ENCODE measurements around the gene ASTN2. TPM values are rescaled to one million over a fixed set of nuclear protein-coding genes. Genes with fewer than 3 reads are reported as not detected.

The ASTN2 gene
- total and polyA plus RNA-seq, 7 experiments from 2014 or later = 2.2 to 5.3 (median 4.0) TPM

DNA sequence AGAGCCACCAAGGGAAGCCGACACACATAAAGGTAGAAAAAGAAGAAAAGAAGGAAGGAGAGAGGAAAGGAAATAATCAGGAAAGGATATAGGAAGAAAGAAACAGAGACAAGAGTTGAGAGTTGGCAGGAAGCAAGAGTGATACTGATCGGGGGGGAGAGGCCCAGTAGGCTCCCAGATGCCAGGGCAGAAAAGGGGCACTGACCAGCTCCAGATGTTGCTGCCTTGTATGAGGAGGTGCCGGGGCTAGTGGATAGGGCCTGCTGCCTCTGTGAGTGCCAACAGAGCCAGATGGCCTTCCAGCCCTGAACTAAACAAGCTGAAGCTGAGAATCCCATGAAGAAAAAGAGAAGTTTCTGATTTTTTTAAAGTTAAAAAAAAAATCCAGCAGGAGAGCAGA lies 809.8 kb downstream of the ASTN2 start:
- ChIA-PET POLR2A (no interaction called here), CTCF (no interaction called here)
- peaks cover 0 to 59% (median 39%) of the 10 kb centered on the region in 5 donors for H3K36me3 Mint-ChIP-seq
- DNase-seq = no peak
- H3K4me1 Mint-ChIP-seq = no peaks in the 10 kb centered on the region
- Histone ChIP-seq H3K27ac (ENCODE audit: low read depth, low read length) (no peak overlapping the region), H3K4me1 (ENCODE audit: control insufficient read depth in 2 of 2, insufficient read depth in 2 of 2, low read length in 2 of 2) (no peaks in the 10 kb centered on the region), H3K36me3 (ENCODE audit: control insufficient read depth in 2 of 3, insufficient read depth in 3 of 3, low read length in 3 of 3) (peaks cover 0 to 5% (median 0%) of the 10 kb centered on the region in 3 experiments), H3K27me3 (ENCODE audit: control insufficient read depth in 2 of 2, insufficient read depth in 2 of 2, low read length in 2 of 2) (no peaks in the 10 kb centered on the region), H3K4me3 (ENCODE audit: low read length) (no peak overlapping the region), H3K9me3 (ENCODE audit: control insufficient read depth in 2 of 3, low read length in 3 of 3) (no peaks in the 10 kb centered on the region)
- intact Hi-C loops (cut with micrococcal nuclease) = no loop called here
- ATAC-seq = no peak
- H3K27ac Mint-ChIP-seq = no peak overlapping the region
- peak overlapping the region in 1 of 10 donors; percentile 15 for H3K4me3 Mint-ChIP-seq
- H3K27me3 Mint-ChIP-seq = no peaks in the 10 kb centered on the region
- H3K9me3 Mint-ChIP-seq = peaks cover 0 to 5% (median 0%) of the 10 kb centered on the region in 11 donors

DNA sequence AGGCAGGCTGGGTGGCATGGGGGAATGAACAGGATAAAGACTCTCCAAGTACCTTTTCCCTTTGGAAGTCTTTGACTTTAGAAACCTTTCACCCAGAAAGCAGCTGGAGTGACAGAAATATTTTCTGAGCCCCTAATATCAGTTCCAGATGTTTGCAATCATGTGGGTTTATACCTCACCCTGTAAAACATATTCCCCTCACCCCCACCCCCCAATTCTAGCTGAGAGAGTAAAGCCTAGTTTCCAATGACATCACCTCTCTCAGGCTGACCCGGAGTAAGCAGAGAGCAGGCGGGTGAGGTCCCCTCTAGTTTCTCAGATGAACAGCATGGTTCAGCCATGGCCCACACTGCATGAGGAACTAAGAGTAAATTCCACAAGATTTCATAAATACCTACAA lies 810.6 kb downstream of the ASTN2 start:
- DNase-seq (no peak), ATAC-seq (no peak)
- no peak overlapping the region for H3K4me3 ChIP-seq (ENCODE audit: low read length)
- no peaks in the 10 kb centered on the region for H3K9me3 ChIP-seq (ENCODE audit: control insufficient read depth in 2 of 3, low read length in 3 of 3)
- Mint-ChIP-seq H3K27me3 (no peaks in the 10 kb centered on the region), H3K27ac (no peak overlapping the region), H3K9me3 (peaks cover 0 to 3% (median 0%) of the 10 kb centered on the region in 11 donors), H3K36me3 (peaks cover 0 to 62% (median 39%) of the 10 kb centered on the region in 5 donors), H3K4me3 (no peak overlapping the region), H3K4me1 (no peaks in the 10 kb centered on the region)
- no peak overlapping the region for H3K27ac ChIP-seq (ENCODE audit: low read depth, low read length)
- CTCF ChIA-PET = no interaction called here
- intact Hi-C loops (cut with micrococcal nuclease) = no loop called here
- H3K36me3 ChIP-seq (ENCODE audit: control insufficient read depth in 2 of 3, insufficient read depth in 3 of 3, low read length in 3 of 3) = peaks cover 0 to 5% (median 0%) of the 10 kb centered on the region in 3 experiments
- no peaks in the 10 kb centered on the region for H3K4me1 ChIP-seq (ENCODE audit: control insufficient read depth in 2 of 2, insufficient read depth in 2 of 2, low read length in 2 of 2)
- POLR2A ChIA-PET = no interaction called here
- no peaks in the 10 kb centered on the region for H3K27me3 ChIP-seq (ENCODE audit: control insufficient read depth in 2 of 2, insufficient read depth in 2 of 2, low read length in 2 of 2)

DNA sequence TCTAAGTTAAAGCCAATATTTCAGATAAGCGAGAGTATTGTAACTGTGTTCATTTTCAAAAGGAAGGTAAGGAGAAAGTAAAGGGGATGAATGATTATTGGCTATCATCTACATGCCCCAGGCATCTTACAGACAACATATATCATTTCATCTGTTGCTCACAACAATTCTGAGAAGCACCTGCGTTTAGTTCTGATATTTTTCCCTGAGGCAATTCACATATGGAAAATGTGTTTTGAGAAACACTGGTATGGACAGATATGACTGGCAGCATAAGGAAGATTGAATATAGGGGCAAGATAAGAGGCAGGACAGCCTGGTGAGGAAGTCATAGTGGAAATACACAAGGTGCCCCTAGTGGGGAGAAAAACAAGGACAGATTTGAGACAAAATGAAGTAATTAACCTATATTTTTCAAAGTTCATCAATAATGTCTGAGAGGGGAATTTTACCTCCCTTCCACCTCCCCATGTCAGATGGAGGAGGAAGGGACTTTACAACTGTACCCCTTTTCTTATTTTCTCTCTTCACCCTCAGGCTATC lies 815.4 kb downstream of the ASTN2 start:
- intact Hi-C loops (cut with micrococcal nuclease) = no loop called here
- Mint-ChIP-seq H3K4me3 (no peak overlapping the region), H3K36me3 (peaks cover 0 to 38% (median 21%) of the 10 kb centered on the region in 5 donors), H3K27ac (no peak overlapping the region), H3K27me3 (no peaks in the 10 kb centered on the region), H3K4me1 (no peaks in the 10 kb centered on the region), H3K9me3 (peaks cover 0 to 2% (median 0%) of the 10 kb centered on the region in 11 donors)
- DNase-seq (no peak), ATAC-seq (no peak)
- Histone ChIP-seq H3K4me3 (ENCODE audit: low read length) (no peak overlapping the region), H3K27ac (ENCODE audit: low read depth, low read length) (no peak overlapping the region), H3K4me1 (ENCODE audit: control insufficient read depth in 2 of 2, insufficient read depth in 2 of 2, low read length in 2 of 2) (no peaks in the 10 kb centered on the region), H3K27me3 (ENCODE audit: control insufficient read depth in 2 of 2, insufficient read depth in 2 of 2, low read length in 2 of 2) (no peaks in the 10 kb centered on the region), H3K36me3 (ENCODE audit: control insufficient read depth in 2 of 3, insufficient read depth in 3 of 3, low read length in 3 of 3) (no peaks in the 10 kb centered on the region), H3K9me3 (ENCODE audit: control insufficient read depth in 2 of 3, low read length in 3 of 3) (no peaks in the 10 kb centered on the region)
- ChIA-PET CTCF (no interaction called here), POLR2A (no interaction called here)

DNA sequence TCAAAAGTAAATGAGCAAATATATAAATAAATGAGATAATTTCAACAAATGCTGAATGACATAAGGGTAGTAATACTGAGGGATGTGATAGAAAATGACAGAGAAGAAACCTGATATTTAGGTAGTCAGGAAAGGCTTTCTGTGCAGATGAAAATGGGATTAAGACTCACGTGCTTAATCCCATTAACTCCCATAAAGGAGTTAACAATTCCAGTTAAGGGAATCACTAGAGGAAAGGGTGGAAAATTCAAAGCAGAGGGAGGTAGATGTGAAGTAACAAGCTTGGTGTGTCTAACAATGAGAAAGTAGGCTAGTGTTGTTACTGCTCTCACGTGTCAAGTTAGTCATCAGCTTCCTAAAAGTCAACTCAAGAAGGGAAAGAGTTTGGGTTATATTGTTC lies 818.2 kb downstream of the ASTN2 start:
- Histone ChIP-seq H3K4me1 (ENCODE audit: control insufficient read depth in 2 of 2, insufficient read depth in 2 of 2, low read length in 2 of 2) (no peaks in the 10 kb centered on the region), H3K4me3 (ENCODE audit: low read length) (no peak overlapping the region), H3K27ac (ENCODE audit: low read depth, low read length) (no peak overlapping the region), H3K27me3 (ENCODE audit: control insufficient read depth in 2 of 2, insufficient read depth in 2 of 2, low read length in 2 of 2) (no peaks in the 10 kb centered on the region), H3K9me3 (ENCODE audit: control insufficient read depth in 2 of 3, low read length in 3 of 3) (no peaks in the 10 kb centered on the region), H3K36me3 (ENCODE audit: control insufficient read depth in 2 of 3, insufficient read depth in 3 of 3, low read length in 3 of 3) (no peaks in the 10 kb centered on the region)
- no peak for ATAC-seq
- Mint-ChIP-seq H3K27ac (no peak overlapping the region), H3K4me3 (no peak overlapping the region), H3K4me1 (no peaks in the 10 kb centered on the region), H3K36me3 (peaks cover 0 to 43% (median 24%) of the 10 kb centered on the region in 5 donors), H3K9me3 (no peaks in the 10 kb centered on the region), H3K27me3 (no peaks in the 10 kb centered on the region)
- intact Hi-C loops (cut with micrococcal nuclease) = no loop called here
- POLR2A ChIA-PET = no interaction called here
- DNase-seq = no peak
- CTCF ChIA-PET = no interaction called here

DNA sequence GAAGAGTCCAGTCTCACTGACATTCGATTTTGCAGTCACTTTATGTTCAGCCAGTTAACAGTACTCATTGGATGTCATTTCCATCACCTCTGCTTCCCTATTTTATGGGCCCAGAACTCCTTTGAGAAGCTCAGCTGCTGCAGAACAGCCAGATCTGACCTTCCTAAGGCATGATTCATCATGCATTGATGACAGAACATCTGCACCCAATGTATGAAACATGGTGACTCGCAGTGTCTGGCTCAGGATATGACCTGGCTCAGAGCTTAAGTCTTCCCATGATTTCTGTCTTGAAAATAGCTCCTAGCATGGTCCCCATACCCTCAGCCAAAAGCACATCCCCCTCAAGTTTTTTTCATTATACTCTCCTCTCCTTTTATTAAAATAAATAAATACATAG lies 820.3 kb downstream of the ASTN2 start:
- Mint-ChIP-seq H3K4me3 (no peak overlapping the region), H3K27me3 (no peaks in the 10 kb centered on the region), H3K4me1 (no peaks in the 10 kb centered on the region), H3K9me3 (peaks cover 0 to 4% (median 2%) of the 10 kb centered on the region in 11 donors), H3K36me3 (peaks cover 0 to 38% (median 25%) of the 10 kb centered on the region in 5 donors), H3K27ac (no peak overlapping the region)
- intact Hi-C loops (cut with micrococcal nuclease) = no loop called here
- ChIA-PET CTCF (no interaction called here), POLR2A (no interaction called here)
- H3K27ac ChIP-seq (ENCODE audit: low read depth, low read length) = no peak overlapping the region
- H3K36me3 ChIP-seq (ENCODE audit: control insufficient read depth in 2 of 3, insufficient read depth in 3 of 3, low read length in 3 of 3) = no peaks in the 10 kb centered on the region
- ATAC-seq (no peak), DNase-seq (no peak)
- no peaks in the 10 kb centered on the region for H3K4me1 ChIP-seq (ENCODE audit: control insufficient read depth in 2 of 2, insufficient read depth in 2 of 2, low read length in 2 of 2)
- peaks cover 0 to under 1% (median under 1%) of the 10 kb centered on the region in 3 experiments for H3K9me3 ChIP-seq (ENCODE audit: control insufficient read depth in 2 of 3, low read length in 3 of 3)
- no peaks in the 10 kb centered on the region for H3K27me3 ChIP-seq (ENCODE audit: control insufficient read depth in 2 of 2, insufficient read depth in 2 of 2, low read length in 2 of 2)
- no peak overlapping the region for H3K4me3 ChIP-seq (ENCODE audit: low read length)

DNA sequence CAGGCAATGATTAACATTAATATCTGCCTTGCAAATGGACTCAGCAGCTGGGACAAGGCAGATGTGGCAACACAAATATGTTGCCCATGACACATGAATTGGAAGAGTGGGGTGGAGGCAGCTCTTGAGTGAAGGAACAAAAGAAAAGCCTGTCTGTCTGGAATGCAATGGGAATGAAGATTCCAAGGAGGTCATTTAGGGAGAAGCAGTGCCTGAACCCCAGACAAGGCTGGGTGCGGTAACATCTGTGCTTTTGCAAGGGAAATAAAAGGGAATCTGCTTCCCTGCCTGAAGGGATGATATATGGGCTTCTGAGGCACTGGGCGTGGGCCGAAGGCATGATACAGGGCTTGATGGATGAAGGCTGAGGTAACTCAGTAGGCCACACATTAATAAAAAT lies 821.9 kb downstream of the ASTN2 start:
- H3K4me3 ChIP-seq (ENCODE audit: low read length) = no peak overlapping the region
- no peaks in the 10 kb centered on the region for H3K36me3 ChIP-seq (ENCODE audit: control insufficient read depth in 2 of 3, insufficient read depth in 3 of 3, low read length in 3 of 3)
- Mint-ChIP-seq H3K27ac (no peak overlapping the region), H3K4me3 (no peak overlapping the region), H3K27me3 (no peaks in the 10 kb centered on the region), H3K9me3 (peaks cover 0 to 18% (median 12%) of the 10 kb centered on the region in 11 donors), H3K36me3 (peaks cover 0 to 40% (median 24%) of the 10 kb centered on the region in 5 donors), H3K4me1 (no peaks in the 10 kb centered on the region)
- H3K27ac ChIP-seq (ENCODE audit: low read depth, low read length) = no peak overlapping the region
- ATAC-seq (no peak), DNase-seq (no peak)
- intact Hi-C loops (cut with micrococcal nuclease) = no loop called here
- ChIA-PET POLR2A (no interaction called here), CTCF (no interaction called here)
- H3K9me3 ChIP-seq (ENCODE audit: control insufficient read depth in 2 of 3, low read length in 3 of 3) = peaks cover 0 to 8% (median 7%) of the 10 kb centered on the region in 3 experiments
- no peaks in the 10 kb centered on the region for H3K4me1 ChIP-seq (ENCODE audit: control insufficient read depth in 2 of 2, insufficient read depth in 2 of 2, low read length in 2 of 2)
- no peaks in the 10 kb centered on the region for H3K27me3 ChIP-seq (ENCODE audit: control insufficient read depth in 2 of 2, insufficient read depth in 2 of 2, low read length in 2 of 2)
